H1 (cell line): ENCODE data around the gene HDDC3.

ENCODE experiments used
- CREB1 ChIP-seq: IDR thresholded peaks from 2 replicates; pipeline ENCODE4 v1.6.1; 2012; ENCODE audit warnings: inconsistent platforms
- FOSL1 ChIP-seq: IDR thresholded peaks from 2 replicates; pipeline ENCODE4 v1.6.1; 2011; ENCODE audit warnings: mild to moderate bottlenecking, low read depth, low read length, moderate library complexity; ENCODE audit not compliant: insufficient read depth
- JUND ChIP-seq: IDR thresholded peaks from 2 replicates; pipeline ENCODE4 v1.6.1; 2011; ENCODE audit warnings: mild to moderate bottlenecking, improper control_type of control experiment, low read length
- MAFK ChIP-seq: IDR thresholded peaks from 2 replicates; pipeline ENCODE4 v1.6.1; 2012; ENCODE audit warnings: low read depth, mild to moderate bottlenecking, improper control_type of control experiment, low read length
- NRF1 ChIP-seq: IDR thresholded peaks from 2 replicates; pipeline ENCODE4 v1.6.1; 2011; ENCODE audit warnings: mild to moderate bottlenecking, low read depth, low read length, improper control_type of control experiment
- POLR2A ChIP-seq, 2 experiments: IDR thresholded peaks; 1 replicate in 1 of 2; 2 replicates in 1 of 2; pipeline ENCODE4 v1.6.1; 2011; ENCODE audit warnings: low read depth in 2 of 2, low read length in 2 of 2, mild to moderate bottlenecking in 2 of 2; ENCODE audit errors: control extremely low read depth in 1 of 2
- POLR2AphosphoS5 ChIP-seq: IDR thresholded peaks from 2 replicates; pipeline ENCODE4 v1.6.1; 2011; ENCODE audit warnings: low read depth, low read length
- TBP ChIP-seq: IDR thresholded peaks from 2 replicates; pipeline ENCODE4 v1.6.1; 2011; ENCODE audit warnings: low read depth, low read length, improper control_type of control experiment
- TCF12 ChIP-seq: IDR thresholded peaks from 2 replicates; pipeline ENCODE4 v1.6.1; 2011; ENCODE audit warnings: low read depth, mild to moderate bottlenecking, low read length
- TF ChIP-seq, protein P1 (sequence below), 3 experiments: IDR thresholded peaks; 1 replicate in 2 of 3; 2 replicates in 1 of 3; pipeline versions ENCODE4 v1.5.1 to v1.6.1; 2011; ENCODE audit warnings: low read length in 3 of 3, mild to moderate bottlenecking in 3 of 3, inconsistent platforms in 2 of 3, low read depth in 1 of 3, moderate library complexity in 1 of 3; ENCODE audit not compliant: insufficient read depth in 1 of 3; ENCODE audit errors: control extremely low read depth in 1 of 3
- TF ChIP-seq, protein P2 (sequence below): IDR thresholded peaks from 2 replicates; pipeline ENCODE4 v1.6.1; 2012; ENCODE audit warnings: inconsistent platforms

DNA sequence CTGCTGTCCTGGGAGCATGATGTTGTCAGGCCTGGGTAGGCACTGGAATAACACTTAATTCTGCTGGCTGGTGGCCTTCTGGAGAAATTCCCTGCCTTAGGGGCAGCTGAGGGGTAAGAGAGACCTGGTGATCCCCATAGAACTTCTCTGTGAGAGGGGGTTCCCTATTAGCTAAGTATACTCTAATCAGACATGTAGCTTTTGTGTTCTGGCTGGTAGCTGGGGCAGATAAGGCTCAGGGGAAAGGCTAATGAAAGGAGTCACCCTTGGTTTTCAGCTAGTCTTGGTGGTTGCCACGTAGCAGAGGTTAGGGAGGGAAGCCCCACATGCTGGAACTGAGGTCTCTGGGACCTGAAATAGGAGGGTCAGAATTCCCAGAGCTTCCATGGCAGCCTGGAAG lies 952 bp upstream of the HDDC3 start:
- TF ChIP-seq POLR2A (IDR thresholded peaks at IDR 0.05; ENCODE audit: control extremely low read depth in 1 of 2, low read depth in 2 of 2, low read length in 2 of 2) = no peak
- no peak for TF ChIP-seq JUND
- TF ChIP-seq TBP = no peak
- TF ChIP-seq POLR2AphosphoS5 = no peak
- TF ChIP-seq, protein P1, sequence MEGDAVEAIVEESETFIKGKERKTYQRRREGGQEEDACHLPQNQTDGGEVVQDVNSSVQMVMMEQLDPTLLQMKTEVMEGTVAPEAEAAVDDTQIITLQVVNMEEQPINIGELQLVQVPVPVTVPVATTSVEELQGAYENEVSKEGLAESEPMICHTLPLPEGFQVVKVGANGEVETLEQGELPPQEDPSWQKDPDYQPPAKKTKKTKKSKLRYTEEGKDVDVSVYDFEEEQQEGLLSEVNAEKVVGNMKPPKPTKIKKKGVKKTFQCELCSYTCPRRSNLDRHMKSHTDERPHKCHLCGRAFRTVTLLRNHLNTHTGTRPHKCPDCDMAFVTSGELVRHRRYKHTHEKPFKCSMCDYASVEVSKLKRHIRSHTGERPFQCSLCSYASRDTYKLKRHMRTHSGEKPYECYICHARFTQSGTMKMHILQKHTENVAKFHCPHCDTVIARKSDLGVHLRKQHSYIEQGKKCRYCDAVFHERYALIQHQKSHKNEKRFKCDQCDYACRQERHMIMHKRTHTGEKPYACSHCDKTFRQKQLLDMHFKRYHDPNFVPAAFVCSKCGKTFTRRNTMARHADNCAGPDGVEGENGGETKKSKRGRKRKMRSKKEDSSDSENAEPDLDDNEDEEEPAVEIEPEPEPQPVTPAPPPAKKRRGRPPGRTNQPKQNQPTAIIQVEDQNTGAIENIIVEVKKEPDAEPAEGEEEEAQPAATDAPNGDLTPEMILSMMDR (IDR thresholded peaks at IDR 0.05; ENCODE audit: control extremely low read depth in 1 of 3, insufficient read depth in 1 of 3, low read depth in 1 of 3, low read length in 3 of 3) = no peak
- TF ChIP-seq MAFK = no peak
- TF ChIP-seq, protein P2, sequence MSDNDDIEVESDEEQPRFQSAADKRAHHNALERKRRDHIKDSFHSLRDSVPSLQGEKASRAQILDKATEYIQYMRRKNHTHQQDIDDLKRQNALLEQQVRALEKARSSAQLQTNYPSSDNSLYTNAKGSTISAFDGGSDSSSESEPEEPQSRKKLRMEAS = no peak
- TF ChIP-seq FOSL1 = no peak
- TF ChIP-seq TCF12 = no peak
- no peak for TF ChIP-seq NRF1
- TF ChIP-seq CREB1 = no peak
